ENCODE data around the gene PSMD11. TPM values are rescaled to one million over a fixed set of nuclear protein-coding genes. Genes with fewer than 3 reads are reported as not detected.

The PSMD11 gene
- total and polyA plus RNA-seq, 12 donors: 25.0 to 128 (median 57.1) TPM

DNA sequence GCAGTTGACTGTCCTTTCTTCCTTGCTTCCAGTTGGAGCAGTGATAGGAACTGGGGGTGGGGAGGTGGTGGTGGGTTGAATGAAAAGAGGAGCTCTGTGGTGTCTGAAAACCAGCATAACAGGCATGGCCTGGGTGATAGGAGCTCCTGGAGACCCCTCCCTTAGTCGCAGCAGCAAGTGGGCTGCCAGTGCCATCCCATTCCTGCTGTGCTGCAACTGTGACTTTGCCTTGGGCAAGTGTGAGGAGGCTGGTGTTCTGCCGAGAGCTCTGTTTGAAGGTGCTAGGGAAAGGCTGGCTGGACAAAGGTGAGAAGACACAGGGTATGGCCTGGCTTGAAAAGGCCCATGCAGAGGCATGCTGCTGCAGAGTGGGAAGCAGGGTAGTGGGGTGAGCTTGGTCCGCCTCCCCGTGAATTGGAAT lies 39.7 kb downstream of the PSMD11 start:
- Histone ChIP-seq H3K4me1 (replicated peaks in 1 of 2) (peaks cover 24 to 26% of the 10 kb centered on the region in 2 donors), H3K27ac (peak overlapping the region in 4 of 5 donors; percentile 68 to 87 (median 74))
- intact Hi-C loops (cut with DNase I): loop anchor here (10.0 kb wide), 2 partner anchors 261 to 271 kb away; no protein-coding TSS in a partner anchor

GRCh38 chr17:32484628-32485027 lies 40.3 kb downstream of the PSMD11 start:
- Histone ChIP-seq H3K9me3 (replicated peaks in 1 of 3) (no peaks in the 10 kb centered on the region), H3K27ac (peak overlapping the region in 1 of 5 donors; percentile 87), H3K4me3 (no peak overlapping the region), H3K27me3 (no peaks in the 10 kb centered on the region), H3K4me1 (replicated peaks in 1 of 2) (peaks cover 24 to 26% of the 10 kb centered on the region in 2 donors), H3K36me3 (replicated peaks in 1 of 2) (peaks cover 0 to 32% of the 10 kb centered on the region in 2 donors)
- 73 to 83% (median 80%) methylated on average over 11 of the region's 11 CpGs for WGBS, 4 donors
- TF ChIP-seq POLR2A (IDR thresholded peaks at IDR 0.05): no peak
- TF ChIP-seq, protein P1, sequence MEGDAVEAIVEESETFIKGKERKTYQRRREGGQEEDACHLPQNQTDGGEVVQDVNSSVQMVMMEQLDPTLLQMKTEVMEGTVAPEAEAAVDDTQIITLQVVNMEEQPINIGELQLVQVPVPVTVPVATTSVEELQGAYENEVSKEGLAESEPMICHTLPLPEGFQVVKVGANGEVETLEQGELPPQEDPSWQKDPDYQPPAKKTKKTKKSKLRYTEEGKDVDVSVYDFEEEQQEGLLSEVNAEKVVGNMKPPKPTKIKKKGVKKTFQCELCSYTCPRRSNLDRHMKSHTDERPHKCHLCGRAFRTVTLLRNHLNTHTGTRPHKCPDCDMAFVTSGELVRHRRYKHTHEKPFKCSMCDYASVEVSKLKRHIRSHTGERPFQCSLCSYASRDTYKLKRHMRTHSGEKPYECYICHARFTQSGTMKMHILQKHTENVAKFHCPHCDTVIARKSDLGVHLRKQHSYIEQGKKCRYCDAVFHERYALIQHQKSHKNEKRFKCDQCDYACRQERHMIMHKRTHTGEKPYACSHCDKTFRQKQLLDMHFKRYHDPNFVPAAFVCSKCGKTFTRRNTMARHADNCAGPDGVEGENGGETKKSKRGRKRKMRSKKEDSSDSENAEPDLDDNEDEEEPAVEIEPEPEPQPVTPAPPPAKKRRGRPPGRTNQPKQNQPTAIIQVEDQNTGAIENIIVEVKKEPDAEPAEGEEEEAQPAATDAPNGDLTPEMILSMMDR (IDR thresholded peaks at IDR 0.05): no peak
- peak in 3 of 7 donors; percentile 20 to 51 (median 41) for DNase-seq
- intact Hi-C loops (cut with DNase I): loop anchor here (10.0 kb wide), 2 partner anchors 260 to 270 kb away; no protein-coding TSS in a partner anchor

More for the DNA sequence above, 39.7 kb downstream of the PSMD11 start:
- peaks cover 0 to 38% of the 10 kb centered on the region in 2 donors for H3K36me3 ChIP-seq (replicated peaks in 1 of 2)
- TF ChIP-seq POLR2A (IDR thresholded peaks at IDR 0.05): no peak
- TF ChIP-seq, protein P1 (IDR thresholded peaks at IDR 0.05): no peak
- 67 to 82% (median 74%) methylated on average over 4 of the region's 4 CpGs for WGBS, 4 donors
- H3K27me3 ChIP-seq: no peaks in the 10 kb centered on the region
- peak in 1 of 7 donors; percentile 57 for DNase-seq
- no peaks in the 10 kb centered on the region for H3K9me3 ChIP-seq (replicated peaks in 1 of 3)
- no peak overlapping the region for H3K4me3 ChIP-seq

- intact Hi-C loops (cut with DNase I): loop anchor here (10.0 kb wide), 2 partner anchors 259 to 269 kb away; no protein-coding TSS in a partner anchor
- no peaks in the 10 kb centered on the region for H3K27me3 ChIP-seq
- TF ChIP-seq, protein P1 (IDR thresholded peaks at IDR 0.05): no peak
- no peak for TF ChIP-seq POLR2A (IDR thresholded peaks at IDR 0.05)
- 53 to 66% (median 66%) methylated on average over 10 to 12 of the region's 12 CpGs for WGBS, 4 donors
- H3K4me3 ChIP-seq: peak overlapping the region in 1 of 4 donors; percentile 86
- H3K9me3 ChIP-seq (replicated peaks in 1 of 3): no peaks in the 10 kb centered on the region
- peak overlapping the region; percentile 77 to 96 (median 93) for H3K27ac ChIP-seq
- DNase-seq: no peak
- H3K4me1 ChIP-seq (replicated peaks in 1 of 2): peaks cover 24 to 26% of the 10 kb centered on the region in 2 donors
- H3K36me3 ChIP-seq (replicated peaks in 1 of 2): peaks cover 0 to 24% of the 10 kb centered on the region in 2 donors
Observed at GRCh38 chr17:32485261-32486110, 41.2 kb downstream of the PSMD11 start.

DNA sequence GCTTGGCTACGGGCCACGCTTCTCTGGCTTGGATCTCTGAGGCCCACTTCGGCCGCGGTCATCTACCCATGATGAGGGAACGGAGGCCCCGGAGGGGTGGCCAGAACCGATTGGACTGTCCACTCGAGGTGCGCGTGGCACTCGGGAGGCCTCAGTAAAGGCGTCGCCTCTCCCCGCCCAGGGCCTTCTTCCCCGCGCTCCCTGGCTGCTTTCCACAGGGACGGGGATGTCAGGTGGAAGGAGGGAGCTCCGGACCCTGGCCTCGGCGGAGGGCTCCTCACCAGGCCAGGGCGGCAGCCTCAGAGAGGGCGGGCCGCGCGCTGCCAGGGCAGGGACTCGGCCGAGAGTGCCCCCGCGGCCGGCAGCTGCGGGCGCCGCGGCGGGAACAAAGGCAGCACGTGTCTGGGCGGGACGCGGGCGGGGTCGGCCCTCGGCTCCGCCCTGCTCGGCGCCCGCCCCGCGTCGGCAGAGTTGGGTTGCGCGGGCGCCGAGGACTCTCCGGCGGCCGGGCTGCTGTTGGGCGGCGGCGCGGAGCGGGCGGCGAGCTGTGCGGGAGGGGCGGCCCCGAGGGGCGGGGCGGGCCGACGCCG lies 41.9 kb downstream of the PSMD11 start:
- WGBS, 4 donors: 4 to 17% (median 9%) methylated on average over 6 to 72 of the region's 72 CpGs
- Histone ChIP-seq H3K36me3 (replicated peaks in 1 of 2) (peaks cover 0 to 17% of the 10 kb centered on the region in 2 donors), H3K4me3 (peak overlapping the region in 1 of 4 donors; percentile 86), H3K27ac (peak overlapping the region; percentile 77 to 96 (median 93)), H3K27me3 (no peaks in the 10 kb centered on the region), H3K4me1 (replicated peaks in 1 of 2) (peaks cover 24 to 26% of the 10 kb centered on the region in 2 donors), H3K9me3 (replicated peaks in 1 of 3) (no peaks in the 10 kb centered on the region)
- DNase-seq: peak; percentile 78 to 88 (median 82)
- intact Hi-C loops (cut with DNase I): loop anchor here (10.0 kb wide), 2 partner anchors 259 to 269 kb away; no protein-coding TSS in a partner anchor
- TF ChIP-seq, protein P1 (IDR thresholded peaks at IDR 0.05): no peak
- peak in 1 of 2 donors; percentile 80 for TF ChIP-seq POLR2A (IDR thresholded peaks at IDR 0.05)

Measured in adrenal gland (tissue), 12 donors.